Common myeloid progenitor, CD34-positive (primary cell): ENCODE results near the gene SCN4A.

Source experiments
- CTCF ChIA-PET: fragments of 350-600 bp; sonication (Branson Sonifier 250); formaldehyde crosslinking; loops from one replicate; lab custom pipeline; 2021; ENCODE audit warnings: antibody characterized with exemption; lab: Charles Lee
- POLR2A ChIA-PET: fragments of 350-600 bp; sonication (Branson Sonifier 250); formaldehyde crosslinking; loops from one replicate; lab custom pipeline; 2021; ENCODE audit warnings: antibody characterized with exemption; lab: Charles Lee
- DNase-seq, 3 donors: peaks; one replicate each; pipeline versions ENCODE4 v3.0.0 to v3.0.0-alpha.2; 2013
- H3K27ac ChIP-seq, 2 experiments: 1 replicate in 1 of 2; 2 replicates in 1 of 2; pipeline ENCODE4 v1.7.0; 2013; ENCODE audit warnings: inconsistent platforms in 2 of 2, low read length in 2 of 2, mild to moderate bottlenecking in 2 of 2, low read depth in 1 of 2, moderate library complexity in 1 of 2; ENCODE audit not compliant: severe bottlenecking in 2 of 2, insufficient read depth in 1 of 2, poor library complexity in 1 of 2
- H3K27me3 ChIP-seq, 5 experiments: replicated peaks in 2 of 5; 1 replicate in 3 of 5; 2 replicates in 2 of 5; pipeline versions ENCODE4 v1.6.1 to v1.7.0; 2013; ENCODE audit warnings: low read length in 4 of 5, mild to moderate bottlenecking in 2 of 5, moderate library complexity in 2 of 5, inconsistent platforms in 1 of 5; ENCODE audit not compliant: insufficient read depth in 5 of 5, control insufficient read depth in 4 of 5
- H3K36me3 ChIP-seq, 4 experiments: 1 replicate in 2 of 4; 2 replicates in 2 of 4; pipeline versions ENCODE4 v1.6.1 to v1.7.0; 2013; ENCODE audit warnings: low read length in 3 of 4, control low read depth in 1 of 4, mild to moderate bottlenecking in 1 of 4; ENCODE audit not compliant: control insufficient read depth in 4 of 4, insufficient read depth in 4 of 4
- H3K4me1 ChIP-seq, 4 experiments: 1 replicate in 3 of 4; 2 replicates in 1 of 4; pipeline versions ENCODE4 v1.6.1 to v1.7.1; 2013; ENCODE audit warnings: low read length in 3 of 4, mild to moderate bottlenecking in 3 of 4, control low read depth in 1 of 4, inconsistent platforms in 1 of 4, moderate library complexity in 1 of 4; ENCODE audit not compliant: control insufficient read depth in 4 of 4, insufficient read depth in 4 of 4; ENCODE audit errors: control extremely low read depth in 1 of 4
- H3K4me3 ChIP-seq, 7 experiments: 1 replicate in 4 of 7; 2 replicates in 3 of 7; pipeline versions ENCODE4 v1.5.1 to v1.7.0; 2013; ENCODE audit warnings: mild to moderate bottlenecking in 7 of 7, low read length in 6 of 7, moderate library complexity in 6 of 7, inconsistent platforms in 2 of 7, low read depth in 2 of 7, control low read depth in 1 of 7; ENCODE audit not compliant: insufficient read depth in 4 of 7, control insufficient read depth in 1 of 7; ENCODE audit errors: extremely low read depth in 1 of 7
- H3K9me3 ChIP-seq, 5 experiments: 1 replicate in 4 of 5; 2 replicates in 1 of 5; pipeline versions ENCODE4 v1.6.1 to v1.7.1; 2013; ENCODE audit warnings: low read length in 4 of 5, mild to moderate bottlenecking in 2 of 5, inconsistent platforms in 1 of 5, low read depth in 1 of 5, moderate library complexity in 1 of 5; ENCODE audit not compliant: control insufficient read depth in 4 of 5, insufficient read depth in 2 of 5; ENCODE audit errors: control extremely low read depth in 1 of 5
- WGBS: methylation state at CpG from one replicate; pipeline ENCODE4 v1.1.5; 2013; ENCODE audit not compliant: insufficient coverage; 5-methylcytosine and 5-hydroxymethylcytosine counted together

The SCN4A gene

DNA sequence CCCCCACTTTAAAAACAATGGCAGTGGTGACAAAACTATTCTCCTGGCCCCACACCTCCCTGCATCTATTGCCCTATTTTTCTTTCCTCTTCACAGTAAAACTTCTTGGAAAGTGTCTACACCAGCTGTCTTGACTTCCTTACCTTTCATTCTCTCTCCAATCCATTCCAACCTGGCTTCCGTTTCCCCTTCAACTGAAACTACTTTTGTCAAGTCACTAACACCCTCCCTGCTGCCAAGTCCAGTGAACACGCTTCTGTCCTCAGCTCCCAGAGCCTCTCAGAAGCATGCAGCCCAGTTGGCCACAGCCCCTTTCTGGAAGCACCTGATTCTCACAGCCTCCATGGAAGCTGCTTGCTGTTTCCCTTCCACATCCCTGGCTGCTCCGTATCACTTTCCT is 4.0 kb upstream of the SCN4A start:
- no peaks in the 10 kb centered on the region for H3K27me3 ChIP-seq
- 12% methylated on average over 3 of the region's 3 CpGs for WGBS
- peaks cover 0 to 1% (median 0%) of the 10 kb centered on the region in 5 experiments for H3K9me3 ChIP-seq
- no peak overlapping the region for H3K4me3 ChIP-seq
- POLR2A ChIA-PET: interaction anchor here (0.7 to 1.1 kb wide), 3 partner anchors 22 to 43 kb away, joined by 3 to 6 read pairs (median 3); partner anchors contain the start of gene ICAM2
- peak in 2 of 3 donors; percentile 81 to 86 for DNase-seq
- CTCF ChIA-PET: interaction anchor here (1.0 to 3.2 kb wide), 5 partner anchors 8 to 60 kb away, joined by 4 to 15 read pairs (median 6); partner anchors contain the start of gene GH1
- H3K36me3 ChIP-seq: no peaks in the 10 kb centered on the region
- H3K27ac ChIP-seq: no peak overlapping the region
- H3K4me1 ChIP-seq: peaks cover 0 to 37% (median 23%) of the 10 kb centered on the region in 4 experiments

DNA sequence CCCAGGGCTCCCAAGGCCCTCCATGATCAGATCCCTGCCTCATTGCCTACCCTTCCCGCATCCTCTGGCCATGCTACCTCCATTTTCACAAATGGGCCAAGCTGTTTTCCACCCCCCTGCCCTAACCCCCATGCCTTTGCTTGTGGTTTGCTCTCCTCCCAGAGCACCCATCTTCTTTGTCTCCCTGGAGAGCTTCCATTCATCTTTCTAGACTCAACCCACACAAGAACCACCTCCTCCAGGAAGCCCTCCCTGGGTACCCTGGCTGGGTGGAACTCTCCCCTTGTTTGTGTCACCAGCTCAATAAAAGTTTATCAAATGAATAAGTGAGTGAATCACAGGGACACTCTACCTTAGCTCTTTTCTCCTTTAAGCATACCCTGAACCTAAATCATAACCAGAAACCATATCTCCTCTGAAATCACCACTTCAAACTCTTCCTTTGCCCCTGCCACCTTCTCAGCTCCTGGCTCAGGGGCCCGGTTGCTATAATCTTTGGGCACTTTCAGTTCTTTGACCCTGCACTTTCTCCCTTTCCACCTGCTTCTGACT is 2.9 kb upstream of the SCN4A start:
- no peak overlapping the region for H3K4me3 ChIP-seq
- peaks cover 0 to 36% (median 21%) of the 10 kb centered on the region in 4 experiments for H3K4me1 ChIP-seq
- no peak overlapping the region for H3K27ac ChIP-seq
- H3K9me3 ChIP-seq: no peaks in the 10 kb centered on the region
- no peaks in the 10 kb centered on the region for H3K27me3 ChIP-seq
- H3K36me3 ChIP-seq: no peaks in the 10 kb centered on the region
- 75% methylated on average over 2 of the region's 2 CpGs for WGBS
- POLR2A ChIA-PET: interaction anchor here (0.5 to 1.1 kb wide), 2 partner anchors 30 to 39 kb away, joined by 3 to 4 read pairs; no protein-coding TSS in a partner anchor
- CTCF ChIA-PET: interaction anchor here (0.7 to 3.2 kb wide), 9 partner anchors 9 to 219 kb away, joined by 3 to 15 read pairs (median 10); partner anchors contain the start of genes CD79B and GH1
- DNase-seq: no peak

DNA sequence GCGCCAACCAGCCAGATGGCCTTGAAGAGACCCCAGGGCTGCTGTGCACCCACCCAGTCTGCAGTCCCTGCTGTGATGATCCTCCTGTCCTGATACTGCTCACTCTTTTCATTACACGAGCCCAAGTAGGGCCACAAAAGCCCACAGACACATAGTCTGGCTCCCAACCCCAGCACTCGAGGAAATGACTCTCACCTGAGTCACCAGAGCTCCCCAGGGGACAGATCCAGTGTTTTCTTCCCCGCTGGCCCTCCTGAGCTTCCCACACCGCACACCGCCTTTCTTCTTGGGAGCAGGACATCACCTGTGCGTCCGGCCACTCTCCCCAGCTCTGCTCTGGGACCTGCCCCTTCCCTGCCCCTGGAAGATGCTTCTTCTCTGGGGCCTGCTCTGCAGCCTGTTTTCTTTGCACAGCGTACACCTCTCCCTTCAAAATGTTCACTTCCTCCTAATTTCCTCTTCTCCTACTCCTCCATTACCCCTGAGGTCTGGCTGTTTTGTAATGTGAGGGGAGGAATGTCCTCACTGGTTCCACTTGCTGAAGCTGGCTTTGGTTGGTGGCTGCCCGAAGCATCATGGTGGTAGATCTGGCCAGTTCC is 2.0 kb upstream of the SCN4A start:
- Histone ChIP-seq H3K4me1 (peaks cover 0 to 36% (median 21%) of the 10 kb centered on the region in 4 experiments), H3K36me3 (no peaks in the 10 kb centered on the region), H3K9me3 (no peaks in the 10 kb centered on the region), H3K27ac (no peak overlapping the region), H3K4me3 (no peak overlapping the region), H3K27me3 (no peaks in the 10 kb centered on the region)
- peak in 1 of 3 donors; percentile 7 for DNase-seq
- POLR2A ChIA-PET: interaction anchor here (0.7 to 1.1 kb wide), 2 partner anchors 8 to 11 kb away, joined by 3 read pairs; no protein-coding TSS in a partner anchor
- CTCF ChIA-PET: interaction anchor here (0.8 to 3.2 kb wide), 10 partner anchors 11 to 159 kb away, joined by 3 to 15 read pairs (median 8); partner anchors contain the start of genes CD79B and GH1
- 97% methylated on average over 8 of the region's 10 CpGs for WGBS

DNA sequence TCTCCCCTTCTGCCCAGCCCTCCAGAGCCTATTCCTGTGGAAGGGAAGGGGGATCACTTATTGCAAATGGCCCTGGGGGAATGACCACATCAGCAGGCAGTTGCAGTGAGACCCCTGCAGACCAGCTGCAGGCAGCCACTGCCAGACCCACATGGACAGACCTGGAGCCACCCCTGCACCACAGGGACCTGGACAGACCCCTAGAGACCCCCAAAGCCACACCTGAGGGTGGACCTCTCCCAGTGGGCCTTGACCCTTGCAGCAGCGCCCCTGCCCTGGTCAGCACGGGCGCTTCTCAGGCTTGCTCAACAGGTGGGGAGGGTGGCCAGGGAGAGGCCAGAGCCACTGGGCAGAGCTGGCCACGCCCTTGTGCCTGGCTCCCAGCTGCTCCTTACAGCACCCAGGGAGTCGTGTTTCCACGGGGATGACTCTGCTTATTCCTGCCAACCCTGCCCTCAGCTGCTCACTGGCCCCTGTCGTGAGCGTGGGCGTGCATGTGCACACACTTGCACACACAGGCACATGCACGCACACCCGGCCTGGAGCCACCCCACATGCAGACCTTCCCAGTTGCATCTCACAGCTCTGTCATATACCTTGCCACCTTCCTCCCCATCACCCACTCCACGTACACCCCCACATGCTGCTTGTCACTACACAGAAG is 1.3 kb upstream of the SCN4A start:
- DNase-seq: no peak
- ChIA-PET CTCF (interaction anchor here (0.8 to 3.2 kb wide), 12 partner anchors 9 to 160 kb away, joined by 3 to 15 read pairs (median 5); partner anchors contain the start of genes CD79B and GH1), POLR2A (interaction anchor here (0.7 to 1.1 kb wide), 2 partner anchors 8 to 12 kb away, joined by 3 read pairs; no protein-coding TSS in a partner anchor)
- WGBS: 95% methylated on average over 11 of the region's 12 CpGs
- H3K27ac ChIP-seq: no peak overlapping the region
- H3K9me3 ChIP-seq: no peaks in the 10 kb centered on the region
- H3K4me3 ChIP-seq: no peak overlapping the region
- H3K27me3 ChIP-seq: no peaks in the 10 kb centered on the region
- H3K4me1 ChIP-seq: peaks cover 0 to 36% (median 21%) of the 10 kb centered on the region in 4 experiments
- H3K36me3 ChIP-seq: no peaks in the 10 kb centered on the region

DNA sequence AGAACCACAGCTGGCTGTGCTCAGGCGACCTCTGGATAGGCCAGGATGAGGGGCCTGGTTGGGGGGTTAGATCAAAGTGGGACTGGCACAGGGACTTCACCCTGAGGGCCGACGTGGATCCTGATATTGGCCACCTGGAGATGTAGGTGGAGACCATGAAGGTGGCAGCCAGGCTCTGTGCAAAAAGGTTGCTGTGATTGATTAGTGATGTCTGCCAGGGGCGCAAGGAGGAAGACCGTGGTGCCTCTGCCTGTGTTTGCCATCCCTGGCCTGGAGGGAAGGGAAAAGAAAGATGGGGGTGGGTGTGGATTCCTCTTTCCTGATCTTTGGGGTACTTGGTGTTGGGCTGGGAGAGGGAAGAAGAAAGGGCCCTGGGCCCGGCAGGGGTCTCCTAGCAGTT is 529 bp upstream of the SCN4A start:
- no peak for DNase-seq
- H3K27me3 ChIP-seq: no peaks in the 10 kb centered on the region
- WGBS: 98% methylated on average over 5 of the region's 6 CpGs
- ChIA-PET POLR2A (no interaction called here), CTCF (interaction anchor here (0.8 to 1.1 kb wide), 3 partner anchors 10 to 71 kb away, joined by 3 to 5 read pairs (median 4); no protein-coding TSS in a partner anchor)
- H3K9me3 ChIP-seq: no peaks in the 10 kb centered on the region
- H3K4me1 ChIP-seq: peaks cover 0 to 31% (median 21%) of the 10 kb centered on the region in 4 experiments
- H3K4me3 ChIP-seq: no peak overlapping the region
- no peaks in the 10 kb centered on the region for H3K36me3 ChIP-seq
- no peak overlapping the region for H3K27ac ChIP-seq

DNA sequence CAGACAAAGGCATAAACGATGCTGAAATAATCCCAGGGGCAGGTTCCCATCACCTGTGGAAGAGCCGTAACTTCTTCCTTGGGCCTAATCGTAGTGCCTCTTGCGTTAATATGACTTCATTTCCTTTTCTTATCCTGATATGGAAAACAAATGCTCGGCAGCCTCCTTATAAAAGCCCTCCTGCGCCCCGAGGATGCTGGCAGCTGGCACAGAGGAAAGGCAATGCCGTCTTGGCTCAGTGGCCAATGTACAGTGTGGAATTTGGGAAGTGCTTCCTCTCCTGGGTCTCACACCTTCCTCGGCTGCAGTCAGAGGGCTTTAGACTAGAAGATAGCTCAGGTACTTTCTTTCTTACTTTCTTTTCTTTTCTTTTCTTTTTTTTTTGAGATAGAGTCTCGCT is 3.4 kb downstream of the SCN4A start:
- Histone ChIP-seq H3K27ac (no peak overlapping the region), H3K4me1 (peaks cover 0 to 5% (median 2%) of the 10 kb centered on the region in 4 experiments), H3K9me3 (no peaks in the 10 kb centered on the region), H3K27me3 (no peaks in the 10 kb centered on the region), H3K36me3 (no peaks in the 10 kb centered on the region), H3K4me3 (no peak overlapping the region)
- POLR2A ChIA-PET: no interaction called here
- DNase-seq: no peak
- 87% methylated on average over 10 of the region's 10 CpGs for WGBS
- CTCF ChIA-PET: interaction anchor here (1.3 to 2.4 kb wide), 6 partner anchors 8 to 23 kb away, joined by 3 to 11 read pairs (median 5); no protein-coding TSS in a partner anchor
